SK-N-SH (cell line): ENCODE measurements around the gene WDR91. TPM values are rescaled to one million over a fixed set of nuclear protein-coding genes. Genes with fewer than 3 reads are reported as not detected.

Experiments used
- CTCF ChIA-PET: fragments of 300-600, 350-600 bp; formaldehyde crosslinking; extraction: SDS; loops from one replicate; lab custom pipeline; 2021; lab: Yijun Ruan, JAX
- POLR2A ChIA-PET: fragments of 350-600 bp; sonication (Branson Sonifier 250); formaldehyde crosslinking; extraction: SDS; loops from one replicate; lab custom pipeline; 2020; ENCODE audit warnings: antibody characterized with exemption, inconsistent platforms; lab: Yijun Ruan, JAX
- DNase-seq: peaks from one replicate; pipeline ENCODE4 v3.0.0; 2012
- H2AFZ ChIP-seq: fragments of 200-600 bp; sonication (generic); 2 replicates; pipeline ENCODE4 v1.8.1; 2016; ENCODE audit warnings: antibody characterized with exemption, mild to moderate bottlenecking, low read depth
- H3F3A ChIP-seq: fragments of 200-600 bp; sonication (generic); replicated peaks from 2 replicates; pipeline ENCODE3; 2016; ENCODE audit warnings: antibody characterized with exemption, mild to moderate bottlenecking; ENCODE audit not compliant: insufficient read depth
- H3K27ac ChIP-seq, 2 experiments: fragments of 200-500 bp in 1 of 2; fragments of 200-600 bp in 1 of 2; sonication (Bioruptor generic) in 1 of 2; sonication (generic), shearing (Covaris generic) in 1 of 2; 2 replicates each; pipeline versions ENCODE4 v1.5.1 to v1.6.1; 2014 to 2016; ENCODE audit warnings: low read depth in 2 of 2, inconsistent platforms in 1 of 2, low read length in 1 of 2, mild to moderate bottlenecking in 1 of 2, mixed read lengths in 1 of 2
- H3K27me3 ChIP-seq: fragments of 200-600 bp; sonication (generic), shearing (Covaris generic); 2 replicates; pipeline ENCODE4 v1.6.1; 2016; ENCODE audit warnings: mixed run types; ENCODE audit not compliant: insufficient read depth
- H3K36me3 ChIP-seq, 2 experiments: fragments of 200-500 bp in 1 of 2; fragments of 200-600 bp in 1 of 2; sonication (Bioruptor generic) in 1 of 2; sonication (generic) in 1 of 2; replicated peaks in 1 of 2; 2 replicates each; pipeline versions ENCODE3 to v1.5.1; 2014 to 2016; ENCODE audit warnings: low read length in 1 of 2, mild to moderate bottlenecking in 1 of 2; ENCODE audit not compliant: insufficient read depth in 2 of 2, control insufficient read depth in 1 of 2
- H3K4me1 ChIP-seq, 2 experiments: fragments of 200-500 bp in 1 of 2; fragments of 200-600 bp in 1 of 2; sonication (Bioruptor generic) in 1 of 2; sonication (generic), shearing (Covaris generic) in 1 of 2; 2 replicates each; pipeline versions ENCODE4 v1.5.1 to v1.6.1; 2014 to 2016; ENCODE audit warnings: low read depth in 1 of 2, low read length in 1 of 2, mixed run types in 1 of 2; ENCODE audit not compliant: insufficient read depth in 2 of 2, control insufficient read depth in 1 of 2
- H3K4me2 ChIP-seq: fragments of 200-600 bp; sonication (generic), shearing (Covaris generic); 2 replicates; pipeline ENCODE4 v1.6.1; 2017; ENCODE audit warnings: mixed run types
- H3K4me3 ChIP-seq, 2 experiments: fragments of 200-500 bp in 1 of 2; fragments of 200-600 bp in 1 of 2; sonication (Bioruptor generic) in 1 of 2; sonication (generic), shearing (Covaris generic) in 1 of 2; 2 replicates each; pipeline versions ENCODE4 v1.5.1 to v1.8.1; 2014 to 2016; ENCODE audit warnings: low read depth in 2 of 2, inconsistent platforms in 1 of 2, low read length in 1 of 2, mild to moderate bottlenecking in 1 of 2, mixed read lengths in 1 of 2, moderate library complexity in 1 of 2
- H3K79me2 ChIP-seq: fragments of 200-600 bp; sonication (generic); 2 replicates; pipeline ENCODE4 v1.8.1; 2017; ENCODE audit warnings: mild to moderate bottlenecking; ENCODE audit not compliant: insufficient read depth
- H3K9ac ChIP-seq: fragments of 200-600 bp; sonication (generic); 2 replicates; pipeline ENCODE4 v1.6.1; 2017; ENCODE audit warnings: mixed run types
- H3K9me2 ChIP-seq: fragments of 200-600 bp; sonication (generic); 2 replicates; pipeline ENCODE4 v1.6.1; 2017; ENCODE audit warnings: mixed run types
- H3K9me3 ChIP-seq: fragments of 200-600 bp; sonication (generic); 2 replicates; pipeline ENCODE4 v1.6.1; 2017; ENCODE audit warnings: mixed run types, mild to moderate bottlenecking, moderate library complexity
- H4K20me1 ChIP-seq: fragments of 200-600 bp; sonication (generic); 2 replicates; pipeline ENCODE4 v1.6.1; 2017; ENCODE audit warnings: mild to moderate bottlenecking, mixed run types; ENCODE audit not compliant: insufficient read depth
- CHD2 ChIP-seq: fragments of 150-350 bp; IDR thresholded peaks from 2 replicates; pipeline ENCODE4 v1.6.1; 2018; ENCODE audit warnings: low read length; ENCODE audit not compliant: partially characterized antibody
- EP300 ChIP-seq, 2 experiments: IDR thresholded peaks; 2 replicates each; pipeline versions ENCODE4 v1.4.0 to v1.6.1; 2012; ENCODE audit warnings: borderline replicate concordance in 1 of 2, low read depth in 1 of 2, low read length in 1 of 2
- NFIC ChIP-seq: IDR thresholded peaks from 2 replicates; pipeline ENCODE4 v1.4.0; 2012; ENCODE audit warnings: borderline replicate concordance
- NRF1 ChIP-seq: IDR thresholded peaks from 2 replicates; pipeline ENCODE4 v1.6.1; 2012; ENCODE audit warnings: low read depth, mild to moderate bottlenecking, low read length
- SMC3 ChIP-seq: IDR thresholded peaks from 2 replicates; pipeline ENCODE4 v1.6.1; 2012; ENCODE audit warnings: low read depth, low read length, improper control_type of control experiment
- TCF12 ChIP-seq: IDR thresholded peaks from 2 replicates; pipeline ENCODE4 v1.4.0; 2012
- WGBS: methylation state at CpG from one replicate; pipeline ENCODE4 v1.1.6; 2017; ENCODE audit warnings: low lambda C conversion rate; 5-methylcytosine and 5-hydroxymethylcytosine counted together
- polyA plus RNA-seq, 3 experiments: library from polyadenylated mRNA; depleted of rRNA; stranded (reverse); fragments of >200 nt; gene quantifications; 2 replicates each; pipeline ENCODE4 v1.2.3, GENCODE V29; 2012
- TF ChIP-seq, protein P1 (sequence below): fragments of 150-350 bp; IDR thresholded peaks from 2 replicates; pipeline ENCODE4 v1.6.1; 2016; ENCODE audit warnings: mild to moderate bottlenecking, low read depth, low read length
- TF ChIP-seq, protein P2 (sequence below): IDR thresholded peaks from 2 replicates; pipeline ENCODE4 v1.6.1; 2012; ENCODE audit warnings: mild to moderate bottlenecking, low read depth, low read length, moderate library complexity

The WDR91 gene
- polyA plus RNA-seq, 1 of the 3 experiments (the other 2 are of a cell fraction) = 8.4 TPM

DNA sequence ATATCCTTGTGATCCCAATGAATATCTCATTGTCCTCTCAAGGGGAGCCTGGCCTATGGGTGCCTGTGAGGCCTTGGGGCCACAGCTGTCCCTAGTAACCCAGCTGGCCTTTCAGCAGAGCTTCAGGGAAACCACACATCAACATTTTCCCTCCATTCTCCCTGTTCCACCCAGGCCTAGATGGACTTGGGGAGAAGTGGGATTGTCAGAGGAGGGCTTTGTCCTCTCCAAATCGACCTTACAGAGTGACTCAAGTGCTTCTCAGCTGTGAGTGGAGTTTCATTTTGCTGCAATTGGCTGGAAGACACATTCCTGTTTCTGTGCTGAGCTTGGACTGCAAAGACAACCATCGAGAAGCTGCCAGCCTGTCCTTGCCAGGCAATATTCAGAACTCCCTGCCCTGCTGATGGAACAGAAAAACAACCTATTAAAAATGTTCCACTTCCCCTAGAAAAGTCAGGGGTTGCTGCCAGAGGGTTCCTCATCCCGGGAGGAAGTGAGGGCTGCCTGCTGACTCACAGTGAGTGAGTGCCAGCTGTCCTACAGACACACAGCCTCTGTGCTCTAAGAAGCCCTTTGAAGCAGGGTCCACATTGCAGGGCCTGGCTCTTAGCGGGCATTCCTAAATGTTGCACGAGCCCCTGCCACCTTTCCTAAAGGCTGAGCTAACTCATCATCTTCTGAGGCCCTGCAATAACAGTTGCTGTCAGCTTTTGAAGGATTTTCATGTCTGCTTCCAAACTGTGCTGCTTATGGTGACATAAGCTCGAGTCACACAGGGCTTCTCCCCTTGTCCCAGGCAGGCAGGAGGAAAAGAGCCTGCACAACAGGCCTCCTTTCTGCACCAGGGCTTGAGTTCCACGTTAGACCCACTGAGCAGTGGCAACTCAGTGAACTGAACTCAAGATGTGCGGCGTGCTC lies 42.8 kb upstream of the WDR91 start (continued):
- TF ChIP-seq NRF1 = no peak
- TF ChIP-seq, protein P1, sequence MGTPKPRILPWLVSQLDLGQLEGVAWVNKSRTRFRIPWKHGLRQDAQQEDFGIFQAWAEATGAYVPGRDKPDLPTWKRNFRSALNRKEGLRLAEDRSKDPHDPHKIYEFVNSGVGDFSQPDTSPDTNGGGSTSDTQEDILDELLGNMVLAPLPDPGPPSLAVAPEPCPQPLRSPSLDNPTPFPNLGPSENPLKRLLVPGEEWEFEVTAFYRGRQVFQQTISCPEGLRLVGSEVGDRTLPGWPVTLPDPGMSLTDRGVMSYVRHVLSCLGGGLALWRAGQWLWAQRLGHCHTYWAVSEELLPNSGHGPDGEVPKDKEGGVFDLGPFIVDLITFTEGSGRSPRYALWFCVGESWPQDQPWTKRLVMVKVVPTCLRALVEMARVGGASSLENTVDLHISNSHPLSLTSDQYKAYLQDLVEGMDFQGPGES = no peak
- TF ChIP-seq EP300 (IDR thresholded peaks at IDR 0.05; ENCODE audit: borderline replicate concordance in 1 of 2, low read depth in 1 of 2, low read length in 1 of 2) = peak in 1 of 2 experiments; percentile 47; a peak in 1 of 4 replicates
- TF ChIP-seq, protein P2, sequence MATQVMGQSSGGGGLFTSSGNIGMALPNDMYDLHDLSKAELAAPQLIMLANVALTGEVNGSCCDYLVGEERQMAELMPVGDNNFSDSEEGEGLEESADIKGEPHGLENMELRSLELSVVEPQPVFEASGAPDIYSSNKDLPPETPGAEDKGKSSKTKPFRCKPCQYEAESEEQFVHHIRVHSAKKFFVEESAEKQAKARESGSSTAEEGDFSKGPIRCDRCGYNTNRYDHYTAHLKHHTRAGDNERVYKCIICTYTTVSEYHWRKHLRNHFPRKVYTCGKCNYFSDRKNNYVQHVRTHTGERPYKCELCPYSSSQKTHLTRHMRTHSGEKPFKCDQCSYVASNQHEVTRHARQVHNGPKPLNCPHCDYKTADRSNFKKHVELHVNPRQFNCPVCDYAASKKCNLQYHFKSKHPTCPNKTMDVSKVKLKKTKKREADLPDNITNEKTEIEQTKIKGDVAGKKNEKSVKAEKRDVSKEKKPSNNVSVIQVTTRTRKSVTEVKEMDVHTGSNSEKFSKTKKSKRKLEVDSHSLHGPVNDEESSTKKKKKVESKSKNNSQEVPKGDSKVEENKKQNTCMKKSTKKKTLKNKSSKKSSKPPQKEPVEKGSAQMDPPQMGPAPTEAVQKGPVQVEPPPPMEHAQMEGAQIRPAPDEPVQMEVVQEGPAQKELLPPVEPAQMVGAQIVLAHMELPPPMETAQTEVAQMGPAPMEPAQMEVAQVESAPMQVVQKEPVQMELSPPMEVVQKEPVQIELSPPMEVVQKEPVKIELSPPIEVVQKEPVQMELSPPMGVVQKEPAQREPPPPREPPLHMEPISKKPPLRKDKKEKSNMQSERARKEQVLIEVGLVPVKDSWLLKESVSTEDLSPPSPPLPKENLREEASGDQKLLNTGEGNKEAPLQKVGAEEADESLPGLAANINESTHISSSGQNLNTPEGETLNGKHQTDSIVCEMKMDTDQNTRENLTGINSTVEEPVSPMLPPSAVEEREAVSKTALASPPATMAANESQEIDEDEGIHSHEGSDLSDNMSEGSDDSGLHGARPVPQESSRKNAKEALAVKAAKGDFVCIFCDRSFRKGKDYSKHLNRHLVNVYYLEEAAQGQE = no peak
- TF ChIP-seq TCF12 = peak; percentile 81
- TF ChIP-seq NFIC = peak; percentile 88

DNA sequence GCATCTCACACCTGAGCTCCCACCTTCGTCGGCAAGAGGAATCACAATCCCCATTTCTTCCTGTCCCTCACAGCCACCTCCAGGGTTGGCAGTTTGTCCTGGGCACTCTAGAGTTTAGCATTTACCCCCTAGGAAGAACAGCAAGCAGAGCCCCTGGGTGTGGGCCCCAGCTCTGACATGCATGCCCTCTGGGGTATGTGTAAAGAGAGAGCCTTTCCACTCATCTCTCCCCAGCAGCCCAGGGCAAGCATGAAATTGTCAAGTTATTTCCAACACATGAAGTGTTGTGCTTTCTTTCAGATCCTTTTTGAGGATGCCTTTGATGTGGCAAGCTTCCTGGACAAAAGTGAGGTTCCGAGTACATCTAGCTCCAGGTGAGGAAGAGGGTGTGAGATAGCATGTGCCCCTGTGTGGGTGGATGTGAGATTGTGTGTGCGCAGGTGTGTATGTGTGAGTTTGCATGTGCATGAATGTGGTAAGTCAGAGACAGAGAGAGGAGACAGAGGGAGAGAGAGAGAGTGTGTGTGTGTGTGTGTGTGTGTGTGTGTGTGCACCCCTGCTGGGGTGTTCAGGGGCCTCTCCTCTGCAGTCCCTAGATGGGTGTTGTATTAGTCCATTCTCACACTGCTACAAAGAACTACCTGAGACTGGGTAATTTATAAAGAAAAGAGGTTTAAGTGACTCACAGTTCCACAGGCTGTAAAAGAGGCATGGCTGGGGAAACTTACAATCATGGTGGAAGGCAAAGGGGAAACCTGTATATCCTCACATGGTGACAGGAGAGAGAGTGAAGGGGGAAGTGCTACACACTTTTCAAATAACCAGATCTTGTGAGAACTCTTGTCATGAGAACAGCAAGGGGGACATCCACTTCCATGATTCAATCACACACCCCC lies 40.4 kb upstream of the WDR91 start:
- no peaks in the 10 kb centered on the region for H3K36me3 ChIP-seq
- ChIA-PET POLR2A (no interaction called here), CTCF (interaction anchor here (2.0 to 2.3 kb wide), 2 partner anchors 8 to 84 kb away, joined by 5 to 7 read pairs; no protein-coding TSS in a partner anchor)
- no peak overlapping the region for H3K4me3 ChIP-seq
- 97% methylated on average over 4 of the region's 4 CpGs for WGBS
- DNase-seq = no peak
- H3K9me2 ChIP-seq = no peaks in the 10 kb centered on the region
- no peak overlapping the region for H3K4me2 ChIP-seq
- no peak overlapping the region for H2AFZ ChIP-seq
- no peak overlapping the region for H3K9ac ChIP-seq
- H3K9me3 ChIP-seq = no peaks in the 10 kb centered on the region
- no peak overlapping the region for H3K27ac ChIP-seq
- TF ChIP-seq SMC3 (no peak), CHD2 (no peak)
- H3K27me3 ChIP-seq = no peaks in the 10 kb centered on the region
- H3K79me2 ChIP-seq = no peaks in the 10 kb centered on the region
- H3K4me1 ChIP-seq = peaks cover 11 to 21% of the 10 kb centered on the region in 2 experiments; a peak in 3 of 4 replicates
- H3F3A ChIP-seq = peaks cover 23% of the 10 kb centered on the region
- H4K20me1 ChIP-seq = no peaks in the 10 kb centered on the region
